IMR-90 (cell line): ENCODE measurements around the gene A1BG. TPM values are rescaled to one million over a fixed set of nuclear protein-coding genes. Genes with fewer than 3 reads are reported as not detected.
A peak's percentile ranks its signal among the peaks of the same experiment; 100 is the strongest.

Experiments used
- ATAC-seq: fragments of 200-7000 bp; cut with Tn5 transposase; 2 replicates; pipeline ENCODE4 v1.9.1; 2020; ENCODE audit warnings: low read depth, mild to moderate bottlenecking, moderate library complexity
- BruUV-seq: library from RNA; stranded (reverse); fragments of 400-500 nt; replicated peaks from 2 replicates; lab custom pipeline; 2021; lab: Mats Ljungman, UMichigan
- CTCF ChIA-PET: fragments of 300-600 bp; formaldehyde crosslinking; extraction: SDS; loops from one replicate; lab custom pipeline; 2021; ENCODE audit warnings: antibody characterized with exemption; lab: Yijun Ruan, JAX
- POLR2A ChIA-PET: fragments of 300-600 bp; sonication (Branson Sonifier 250); formaldehyde crosslinking; loops from one replicate; lab custom pipeline; 2022; ENCODE audit warnings: antibody characterized with exemption; ENCODE audit not compliant: unreplicated experiment; lab: Charles Lee
- DNase-seq: peaks from one replicate; pipeline ENCODE4 v3.0.0; 2013
- H2AFZ ChIP-seq: replicated peaks from 2 replicates; pipeline ENCODE3; 2013; ENCODE audit warnings: low read length, mild to moderate bottlenecking; ENCODE audit not compliant: poor library complexity
- H2AK5ac ChIP-seq: 2 replicates; pipeline ENCODE4 v1.6.1; 2013; ENCODE audit warnings: low read depth, low read length, inconsistent platforms
- H2AK9ac ChIP-seq: replicated peaks from 2 replicates; pipeline ENCODE3; 2013; ENCODE audit warnings: mild to moderate bottlenecking, low read depth, low read length, moderate library complexity; ENCODE audit not compliant: poor library complexity
- H2BK120ac ChIP-seq: 2 replicates; pipeline ENCODE4 v1.6.1; 2013; ENCODE audit warnings: low read depth, low read length, inconsistent platforms
- H2BK15ac ChIP-seq: 3 replicates; pipeline ENCODE4 v1.6.1; 2013; ENCODE audit warnings: low read depth, low read length, inconsistent platforms
- H2BK20ac ChIP-seq: 2 replicates; pipeline ENCODE4 v1.6.1; 2013; ENCODE audit warnings: low read depth, mild to moderate bottlenecking, inconsistent platforms, low read length, moderate library complexity
- H2BK5ac ChIP-seq: 2 replicates; pipeline ENCODE4 v1.6.1; 2013; ENCODE audit warnings: mild to moderate bottlenecking, low read depth, low read length, inconsistent platforms; ENCODE audit not compliant: poor library complexity, severe bottlenecking
- H3K14ac ChIP-seq: replicated peaks from 2 replicates; pipeline ENCODE4 v1.6.1; 2013; ENCODE audit warnings: low read depth, low read length, inconsistent platforms
- H3K18ac ChIP-seq: 2 replicates; pipeline ENCODE4 v1.6.1; 2013; ENCODE audit warnings: low read depth, low read length, control low read depth
- H3K23ac ChIP-seq: 2 replicates; pipeline ENCODE4 v1.6.1; 2013; ENCODE audit warnings: low read depth, low read length, inconsistent platforms
- H3K27ac ChIP-seq: 2 replicates; pipeline ENCODE4 v1.5.1; 2013; ENCODE audit warnings: mild to moderate bottlenecking, control low read depth, low read length; ENCODE audit not compliant: insufficient read depth
- H3K27me3 ChIP-seq: 2 replicates; pipeline ENCODE4 v1.6.1; 2013; ENCODE audit warnings: low read length; ENCODE audit not compliant: control insufficient read depth, insufficient read depth
- H3K36me3 ChIP-seq: 2 replicates; pipeline ENCODE4 v1.6.1; 2013; ENCODE audit warnings: low read length, mixed read lengths; ENCODE audit not compliant: control insufficient read depth, insufficient read depth
- H3K4ac ChIP-seq: 2 replicates; pipeline ENCODE4 v1.6.1; 2013; ENCODE audit warnings: low read depth, low read length, inconsistent platforms
- H3K4me1 ChIP-seq: 2 replicates; pipeline ENCODE4 v1.6.1; 2013; ENCODE audit warnings: low read length, mixed read lengths; ENCODE audit not compliant: control insufficient read depth, insufficient read depth
- H3K4me2 ChIP-seq: 2 replicates; pipeline ENCODE4 v1.6.1; 2013; ENCODE audit warnings: low read depth, mild to moderate bottlenecking, control low read depth, low read length, moderate library complexity
- H3K4me3 ChIP-seq: 2 replicates; pipeline ENCODE4 v1.5.1; 2013; ENCODE audit warnings: low read depth, mild to moderate bottlenecking, control low read depth, low read length, moderate library complexity; ENCODE audit not compliant: insufficient read depth
- H3K56ac ChIP-seq: 2 replicates; pipeline ENCODE4 v1.6.1; 2013; ENCODE audit warnings: low read length, inconsistent platforms; ENCODE audit not compliant: insufficient read depth; ENCODE audit errors: extremely low read depth
- H3K79me1 ChIP-seq, 2 experiments: 2 replicates each; pipeline ENCODE4 v1.6.1; 2013; ENCODE audit warnings: low read length in 2 of 2, inconsistent platforms in 1 of 2, low read depth in 1 of 2
- H3K9ac ChIP-seq: 2 replicates; pipeline ENCODE4 v1.6.1; 2013; ENCODE audit warnings: low read depth, low read length, control low read depth
- H3K9me1 ChIP-seq: 2 replicates; pipeline ENCODE4 v1.6.1; 2013; ENCODE audit warnings: low read length, inconsistent platforms; ENCODE audit not compliant: insufficient read depth
- H3K9me3 ChIP-seq: 2 replicates; pipeline ENCODE4 v1.6.1; 2013; ENCODE audit warnings: low read length; ENCODE audit not compliant: control insufficient read depth, insufficient read depth
- H4K20me1 ChIP-seq: 2 replicates; pipeline ENCODE4 v1.6.1; 2013; ENCODE audit warnings: low read length, inconsistent platforms; ENCODE audit not compliant: insufficient read depth
- H4K5ac ChIP-seq: 2 replicates; pipeline ENCODE4 v1.6.1; 2013; ENCODE audit warnings: mild to moderate bottlenecking, low read depth, low read length, control low read depth
- H4K8ac ChIP-seq, 2 experiments: 2 replicates each; pipeline ENCODE4 v1.6.1; 2013; ENCODE audit warnings: low read depth in 2 of 2, low read length in 2 of 2, control low read depth in 1 of 2, inconsistent platforms in 1 of 2
- H4K91ac ChIP-seq: 2 replicates; pipeline ENCODE4 v1.6.1; 2013; ENCODE audit warnings: low read depth, low read length, inconsistent platforms; ENCODE audit not compliant: insufficient read depth
- BHLHE40 ChIP-seq: fragments of 150-350 bp; IDR thresholded peaks from 2 replicates; pipeline ENCODE4 v1.6.1; 2016; ENCODE audit warnings: mild to moderate bottlenecking, low read depth, low read length
- MAFK ChIP-seq: IDR thresholded peaks from 2 replicates; pipeline ENCODE4 v1.6.1; 2012; ENCODE audit warnings: low read depth, low read length, improper control_type of control experiment
- MAZ ChIP-seq: IDR thresholded peaks from 2 replicates; pipeline ENCODE4 v1.6.1; 2012; ENCODE audit warnings: low read depth, mild to moderate bottlenecking, low read length, improper control_type of control experiment, moderate library complexity, borderline replicate concordance
- MXI1 ChIP-seq: IDR thresholded peaks from 2 replicates; pipeline ENCODE4 v1.6.1; 2012; ENCODE audit warnings: low read depth, mild to moderate bottlenecking, low read length, moderate library complexity, borderline replicate concordance
- WGBS, 2 experiments: methylation state at CpG; one replicate each; pipeline versions ENCODE4 v1.1.5 to v1.1.7; 2013; ENCODE audit warnings: missing lambda C conversion rate in 2 of 2; ENCODE audit not compliant: insufficient read length in 1 of 2; ENCODE audit errors: extremely low coverage in 2 of 2; 5-methylcytosine and 5-hydroxymethylcytosine counted together
- dilution Hi-C: fragments of 300-500 bp; cut with HindIII; formaldehyde crosslinking; loops from one replicate; pipeline ENCODE4 v1.14.3; 2018; ENCODE audit warnings: low sequenced_read_pairs; ENCODE audit not compliant: unreplicated experiment
- in situ Hi-C: fragments of 300-500 bp; cut with MboI; formaldehyde crosslinking; loops from 3 replicates; pipeline ENCODE4 v1.14.3; 2019; ENCODE audit warnings: low sequenced_read_pairs, inconsistent platforms, mixed read lengths
- intact Hi-C: fragments of 100-400 bp; cut with micrococcal nuclease; formaldehyde crosslinking; loops from 2 replicates; pipeline ENCODE4 v1.10.0; 2022
- polyA plus RNA-seq, 3 experiments: library from polyadenylated mRNA; depleted of rRNA; stranded (reverse); fragments of >200 nt; gene quantifications; 2 replicates each; pipeline ENCODE4 v1.2.3, GENCODE V29; 2012; ENCODE audit warnings: low replicate concordance in 1 of 3
- total RNA-seq: library from RNA; depleted of rRNA; stranded (reverse); fragments of >200 nt; gene quantifications from 2 replicates; pipeline ENCODE4 v1.2.3, GENCODE V29; 2012
- TF ChIP-seq, protein P1 (sequence below): fragments of 150-350 bp; IDR thresholded peaks from 2 replicates; pipeline ENCODE4 v1.6.1; 2016; ENCODE audit warnings: low read depth, mild to moderate bottlenecking, low read length, moderate library complexity, borderline replicate concordance

The A1BG gene
- total and polyA plus RNA-seq, 2 of the 4 experiments (the other 2 are of a cell fraction): 4.5 to 54.5 TPM

DNA sequence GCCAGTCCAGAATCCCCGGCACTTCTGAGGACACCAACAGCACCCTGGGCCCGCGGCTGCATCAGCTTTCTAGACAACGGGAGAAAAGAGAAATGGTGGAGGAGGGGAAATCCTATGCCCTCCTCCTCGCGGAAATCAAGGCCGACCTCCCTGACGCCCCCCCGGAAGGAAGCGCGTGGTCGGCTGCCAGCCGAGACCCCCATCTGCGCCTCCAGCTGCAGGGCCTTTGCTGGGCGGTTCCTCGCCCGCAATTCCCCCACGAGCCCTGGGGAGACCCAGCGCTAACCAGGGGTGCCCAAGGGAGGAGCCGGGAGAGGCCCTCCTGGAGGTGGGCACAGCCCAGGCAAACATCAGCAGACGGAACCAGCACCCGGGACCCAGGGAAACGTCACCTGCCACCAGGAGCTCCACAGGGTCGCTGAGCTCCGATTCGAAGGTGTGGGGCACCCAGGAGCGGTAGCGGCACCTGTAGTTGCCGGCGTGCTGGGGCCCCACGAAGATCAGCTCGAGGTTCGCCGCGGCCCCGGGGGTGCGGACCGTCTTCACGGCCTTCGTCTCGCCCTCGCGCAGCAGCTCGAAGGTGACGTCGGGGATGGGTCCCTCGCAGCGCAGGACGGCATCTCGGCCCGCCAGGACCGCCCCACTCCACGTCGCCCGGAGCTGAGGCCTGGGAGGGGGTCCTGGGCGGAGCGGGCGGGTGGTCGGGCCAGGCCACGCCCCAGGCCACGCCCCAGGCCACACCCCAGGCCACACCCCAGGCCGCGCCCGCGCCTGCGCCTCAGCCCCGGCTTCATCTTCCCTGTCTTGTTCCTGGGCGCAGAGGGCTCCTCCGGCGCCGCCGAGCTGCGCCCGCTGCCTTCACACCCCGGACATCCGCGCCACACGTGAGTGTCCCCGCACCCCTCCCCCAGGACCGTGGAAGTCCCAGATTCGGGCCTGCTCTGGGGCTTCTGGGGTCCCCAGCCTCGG is 6.0 kb downstream of the A1BG start:
- Histone ChIP-seq H2AK5ac (peak overlapping the region; percentile 57), H3K9me1 (peaks cover 3% of the 10 kb centered on the region; the same call in 1 of the 2 replicates), H2BK120ac (no peak overlapping the region), H3K4me1 (peaks cover 6% of the 10 kb centered on the region; the same call in 1 of the 2 replicates), H3K27me3 (no peaks in the 10 kb centered on the region), H4K5ac (peak overlapping the region; percentile 54), H4K8ac (peak overlapping the region; percentile 31 to 91; a peak in 3 of 4 replicates), H3K23ac (peak overlapping the region; percentile 45), H3K18ac (no peak overlapping the region; the same call in 1 of the 2 replicates), H2BK20ac (no peak overlapping the region), H3K56ac (peak overlapping the region; percentile 46; the same call in 1 of the 2 replicates), H3K36me3 (peaks cover 7% of the 10 kb centered on the region; the same call in 1 of the 2 replicates), H2BK5ac (peak overlapping the region; percentile 37), H4K91ac (peak overlapping the region; percentile 32), H3K27ac (peak overlapping the region; percentile 57), H2AK9ac (peak overlapping the region; percentile 90), H3K9ac (peak overlapping the region; percentile 69), H3K9me3 (no peaks in the 10 kb centered on the region), H3K4me2 (peak overlapping the region; percentile 82), H3K14ac (peak overlapping the region; percentile 74), H3K4ac (peak overlapping the region; percentile 72), H4K20me1 (no peaks in the 10 kb centered on the region; the same call in 1 of the 2 replicates), H2AFZ (peak overlapping the region; percentile 99), H2BK15ac (no peak overlapping the region), H3K4me3 (peak overlapping the region; percentile 66), H3K79me1 (peaks cover 12 to 49% of the 10 kb centered on the region in 2 experiments)
- ATAC-seq (peak; percentile 98), DNase-seq (peak; percentile 63)
- BruUV-seq: TSS peak; percentile 32
- CTCF ChIA-PET: no interaction called here
- TF ChIP-seq MAFK (no peak), MXI1 (peak; percentile 63; the same call in 1 of the 2 replicates), BHLHE40 (peak; percentile 85), MAZ (0 out of 2 replicates have a peak, but pooled peaks have one; percentile 25)
- TF ChIP-seq, protein P1, sequence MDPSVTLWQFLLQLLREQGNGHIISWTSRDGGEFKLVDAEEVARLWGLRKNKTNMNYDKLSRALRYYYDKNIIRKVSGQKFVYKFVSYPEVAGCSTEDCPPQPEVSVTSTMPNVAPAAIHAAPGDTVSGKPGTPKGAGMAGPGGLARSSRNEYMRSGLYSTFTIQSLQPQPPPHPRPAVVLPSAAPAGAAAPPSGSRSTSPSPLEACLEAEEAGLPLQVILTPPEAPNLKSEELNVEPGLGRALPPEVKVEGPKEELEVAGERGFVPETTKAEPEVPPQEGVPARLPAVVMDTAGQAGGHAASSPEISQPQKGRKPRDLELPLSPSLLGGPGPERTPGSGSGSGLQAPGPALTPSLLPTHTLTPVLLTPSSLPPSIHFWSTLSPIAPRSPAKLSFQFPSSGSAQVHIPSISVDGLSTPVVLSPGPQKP: no peak
- intact Hi-C loops: loop anchor here (2.0 kb wide), 1 partner anchor 20 kb away; the partner anchor contains the start of gene ZSCAN22
- POLR2A ChIA-PET: interaction anchor here (0.6 to 1.4 kb wide), 5 partner anchors 15 to 229 kb away, joined by 3 to 10 read pairs (median 4); partner anchors contain the start of genes TRIM28 and ZNF497
- WGBS, 2 experiments: 2% methylated on average over 29 of the region's 82 CpGs; no CpG with 5 or more reads in 1 of the 2 experiments
- dilution Hi-C loops: no loop called here
- in situ Hi-C loops: no loop called here
